K562 (cell line): ENCODE results near the gene YIPF4. TPM values are rescaled to one million over a fixed set of nuclear protein-coding genes. Genes with fewer than 3 reads are reported as not detected.
A peak's percentile ranks its signal among the peaks of the same experiment; 100 is the strongest.

Experiments used
- ASH1L ChIP-seq: fragments of 450-650 bp; IDR thresholded peaks from 2 replicates; pipeline ENCODE4 v1.6.1; 2018; ENCODE audit warnings: borderline replicate concordance, mild to moderate bottlenecking, low read depth; ENCODE audit not compliant: partially characterized antibody
- DNMT1 ChIP-seq: fragments of 450-650 bp; IDR thresholded peaks from 2 replicates; pipeline ENCODE4 v1.6.1; 2016; ENCODE audit warnings: antibody characterized with exemption, mild to moderate bottlenecking
- FIP1L1 ChIP-seq: fragments of 200-400 bp; formaldehyde crosslinking; IDR thresholded peaks from 2 replicates; pipeline ENCODE4 v1.6.1; 2018; ENCODE audit warnings: mild to moderate bottlenecking, low read depth, low read length; ENCODE audit not compliant: poor library complexity, severe bottlenecking
- HDAC3 ChIP-seq: fragments of 450-650 bp; IDR thresholded peaks from 2 replicates; pipeline ENCODE4 v1.6.1; 2018; ENCODE audit warnings: borderline replicate concordance, mild to moderate bottlenecking, moderate library complexity; ENCODE audit not compliant: partially characterized antibody
- HSF4 ChIP-seq: fragments of 250-450 bp; sonication (Bioruptor Pico); IDR thresholded peaks from 2 replicates; pipeline ENCODE4 v2.1.2; 2022; ENCODE audit warnings: mild to moderate bottlenecking, moderate library complexity, borderline replicate concordance
- KDM1A ChIP-seq, 2 experiments: fragments of 450-650 bp; IDR thresholded peaks; 2 replicates each; pipeline ENCODE4 v1.6.1; 2016; ENCODE audit warnings: mild to moderate bottlenecking in 2 of 2
- MECOM ChIP-seq: fragments of 250-450 bp; sonication (Bioruptor Pico); IDR thresholded peaks from 2 replicates; pipeline ENCODE4 v1.8.0; 2022; ENCODE audit warnings: inconsistent platforms
- NEUROD1 ChIP-seq: fragments of 150-350 bp; IDR thresholded peaks from 2 replicates; pipeline ENCODE4 v1.6.1; 2014; ENCODE audit warnings: borderline replicate concordance, low read length, low read depth; ENCODE audit not compliant: partially characterized antibody
- PHB2 ChIP-seq: fragments of 450-650 bp; IDR thresholded peaks from 2 replicates; pipeline ENCODE4 v1.6.1; 2017; ENCODE audit warnings: low read depth
- PTTG1 ChIP-seq: fragments of 450-650 bp; IDR thresholded peaks from 2 replicates; pipeline ENCODE4 v1.6.1; 2016; ENCODE audit warnings: low read depth, mild to moderate bottlenecking, missing genetic modification characterization, missing compliant biosample characterization
- SRSF3 ChIP-seq: fragments of 200-400 bp; formaldehyde crosslinking; IDR thresholded peaks from 2 replicates; pipeline ENCODE4 v1.6.1; 2016; ENCODE audit warnings: mild to moderate bottlenecking, low read length, moderate library complexity; ENCODE audit not compliant: insufficient read depth
- SUPT5H ChIP-seq: fragments of 450-650 bp; IDR thresholded peaks from 2 replicates; pipeline ENCODE4 v1.6.1; 2016
- THRAP3 ChIP-seq: fragments of 450-650 bp; IDR thresholded peaks from 2 replicates; pipeline ENCODE4 v1.6.1; 2016; ENCODE audit warnings: mild to moderate bottlenecking, inconsistent platforms, borderline replicate concordance
- TOE1 ChIP-seq, 2 experiments: fragments of 450-650 bp in 1 of 2; sonication (generic) in 1 of 2; formaldehyde crosslinking in 1 of 2; IDR thresholded peaks; 2 replicates each; pipeline versions ENCODE4 v1.7.1 to v1.8.0; 2016 to 2022; ENCODE audit warnings: borderline replicate concordance in 2 of 2, mild to moderate bottlenecking in 2 of 2, antibody characterized with exemption in 1 of 2, inconsistent platforms in 1 of 2, low read depth in 1 of 2, missing genetic modification reagents in 1 of 2, moderate library complexity in 1 of 2
- TRIM28 ChIP-seq: fragments of 450-650 bp; IDR thresholded peaks from 2 replicates; pipeline ENCODE4 v1.6.1; 2017
- polyA plus RNA-seq, 8 experiments: library from polyadenylated mRNA; depleted of rRNA in 4 of 8; stranded (reverse) in 5 of 8; unstranded in 3 of 8; fragments of >200 nt; fragmentation: Nextera tagmentation in 2 of 8; fragmentation: Illumina TruSeq in 1 of 8; extraction: Ambion mirVana in 2 of 8; extraction: Trizol in 1 of 8; gene quantifications; 2 replicates each; pipeline versions ENCODE4 v1.2.1 to v1.2.3, GENCODE V29; 2011 to 2014; ENCODE audit warnings: inconsistent platforms in 1 of 8, missing spikeins in 1 of 8
- total RNA-seq, 7 experiments: library from RNA; depleted of rRNA in 6 of 7; stranded (reverse); fragments of >200 nt in 6 of 7; fragmentation: Illumina TruSeq in 2 of 7; extraction: Trizol in 2 of 7; gene quantifications; 2 replicates each; pipeline versions ENCODE4 v1.2.1 to v1.2.3, GENCODE V29; 2011 to 2021; ENCODE audit warnings: low replicate concordance in 1 of 7
- TF ChIP-seq, protein P1 (sequence below), 2 experiments: fragments of 450-650 bp; formaldehyde crosslinking in 1 of 2; IDR thresholded peaks; 2 replicates each; pipeline versions ENCODE4 v1.4.0 to v1.6.1; 2014 to 2020; ENCODE audit warnings: mild to moderate bottlenecking in 2 of 2, borderline replicate concordance in 1 of 2, low read depth in 1 of 2
- TF ChIP-seq, protein P2 (sequence below): fragments of 250-450 bp; sonication (Bioruptor Pico); IDR thresholded peaks from 2 replicates; pipeline ENCODE4 v1.4.0; 2020

Gene YIPF4
- total and polyA plus RNA-seq, 9 of the 15 experiments (the other 6 are each of a cell fraction or from before 2014, with no cell fraction given): 4.9 to 46.9 (median 17.5) TPM

DNA sequence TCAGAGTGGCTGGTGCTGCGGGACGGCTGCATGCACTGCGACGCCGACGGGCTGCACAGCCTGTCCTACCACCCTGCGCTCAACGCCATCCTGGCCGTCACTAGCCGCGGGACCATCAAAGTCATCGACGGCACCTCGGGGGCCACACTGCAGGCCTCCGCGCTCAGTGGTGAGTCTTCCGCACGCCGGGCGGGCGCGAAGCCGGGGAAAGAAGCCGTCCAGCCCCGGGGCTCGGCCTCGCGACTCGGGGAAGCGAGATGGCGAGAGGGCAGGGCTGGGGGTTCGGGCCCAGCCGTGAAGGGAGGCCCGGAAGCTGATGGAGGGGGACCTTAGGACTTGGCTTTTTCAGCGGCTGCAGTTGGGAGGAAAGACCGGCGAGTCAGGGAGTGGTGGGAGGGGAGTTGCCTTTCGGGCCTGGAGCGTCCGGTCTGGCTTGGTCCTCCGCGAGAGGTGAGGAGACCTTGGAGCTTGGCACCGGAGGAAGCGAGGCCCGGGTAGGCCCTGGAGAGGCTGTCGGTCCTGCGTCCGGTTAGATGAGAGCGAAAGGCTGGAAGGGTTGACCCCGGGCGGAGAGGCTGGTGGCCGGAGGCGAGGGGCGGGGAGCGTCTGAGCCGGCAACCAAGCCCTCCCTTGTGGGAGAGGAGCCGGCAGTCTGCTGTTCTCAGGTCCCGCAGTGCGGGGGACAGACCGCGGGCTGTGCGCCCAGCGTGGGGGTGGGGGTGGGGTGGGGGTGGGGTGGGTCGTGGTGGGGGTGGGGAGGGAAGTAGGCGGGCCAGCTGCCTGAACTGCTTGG is 79.8 kb downstream of the YIPF4 start (continued):
- TF ChIP-seq, protein P1, sequence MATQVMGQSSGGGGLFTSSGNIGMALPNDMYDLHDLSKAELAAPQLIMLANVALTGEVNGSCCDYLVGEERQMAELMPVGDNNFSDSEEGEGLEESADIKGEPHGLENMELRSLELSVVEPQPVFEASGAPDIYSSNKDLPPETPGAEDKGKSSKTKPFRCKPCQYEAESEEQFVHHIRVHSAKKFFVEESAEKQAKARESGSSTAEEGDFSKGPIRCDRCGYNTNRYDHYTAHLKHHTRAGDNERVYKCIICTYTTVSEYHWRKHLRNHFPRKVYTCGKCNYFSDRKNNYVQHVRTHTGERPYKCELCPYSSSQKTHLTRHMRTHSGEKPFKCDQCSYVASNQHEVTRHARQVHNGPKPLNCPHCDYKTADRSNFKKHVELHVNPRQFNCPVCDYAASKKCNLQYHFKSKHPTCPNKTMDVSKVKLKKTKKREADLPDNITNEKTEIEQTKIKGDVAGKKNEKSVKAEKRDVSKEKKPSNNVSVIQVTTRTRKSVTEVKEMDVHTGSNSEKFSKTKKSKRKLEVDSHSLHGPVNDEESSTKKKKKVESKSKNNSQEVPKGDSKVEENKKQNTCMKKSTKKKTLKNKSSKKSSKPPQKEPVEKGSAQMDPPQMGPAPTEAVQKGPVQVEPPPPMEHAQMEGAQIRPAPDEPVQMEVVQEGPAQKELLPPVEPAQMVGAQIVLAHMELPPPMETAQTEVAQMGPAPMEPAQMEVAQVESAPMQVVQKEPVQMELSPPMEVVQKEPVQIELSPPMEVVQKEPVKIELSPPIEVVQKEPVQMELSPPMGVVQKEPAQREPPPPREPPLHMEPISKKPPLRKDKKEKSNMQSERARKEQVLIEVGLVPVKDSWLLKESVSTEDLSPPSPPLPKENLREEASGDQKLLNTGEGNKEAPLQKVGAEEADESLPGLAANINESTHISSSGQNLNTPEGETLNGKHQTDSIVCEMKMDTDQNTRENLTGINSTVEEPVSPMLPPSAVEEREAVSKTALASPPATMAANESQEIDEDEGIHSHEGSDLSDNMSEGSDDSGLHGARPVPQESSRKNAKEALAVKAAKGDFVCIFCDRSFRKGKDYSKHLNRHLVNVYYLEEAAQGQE (IDR thresholded peaks at IDR 0.05; ENCODE audit: borderline replicate concordance): no peak
- TF ChIP-seq, protein P1 (CRISPR knock-in tag; IDR thresholded peaks at IDR 0.05; ENCODE audit: low read depth): peak; percentile 44; the same call in 1 of the 2 replicates
- TF ChIP-seq TOE1 (IDR thresholded peaks at IDR 0.05; ENCODE audit: borderline replicate concordance) (no peak), TOE1 (CRISPR knock-in tag; IDR thresholded peaks at IDR 0.05; ENCODE audit: borderline replicate concordance, low read depth) (peak; percentile 40; the same call in 1 of the 2 replicates), MECOM (CRISPR knock-in tag) (no peak), SRSF3 (0 out of 2 replicates have a peak, but pooled peaks have one; percentile 53), THRAP3 (no peak), PTTG1 (tag) (no peak), FIP1L1 (peak; percentile 65), KDM1A (IDR thresholded peaks at IDR 0.05) (no peak), DNMT1 (0 out of 2 replicates have a peak, but pooled peaks have one; percentile 55), NEUROD1 (peak; percentile 33), TRIM28 (no peak), HDAC3 (no peak), HSF4 (CRISPR knock-in tag) (no peak), SUPT5H (peak; percentile 21; the same call in 1 of the 2 replicates), ASH1L (no peak), PHB2 (no peak)
- TF ChIP-seq, protein P2, sequence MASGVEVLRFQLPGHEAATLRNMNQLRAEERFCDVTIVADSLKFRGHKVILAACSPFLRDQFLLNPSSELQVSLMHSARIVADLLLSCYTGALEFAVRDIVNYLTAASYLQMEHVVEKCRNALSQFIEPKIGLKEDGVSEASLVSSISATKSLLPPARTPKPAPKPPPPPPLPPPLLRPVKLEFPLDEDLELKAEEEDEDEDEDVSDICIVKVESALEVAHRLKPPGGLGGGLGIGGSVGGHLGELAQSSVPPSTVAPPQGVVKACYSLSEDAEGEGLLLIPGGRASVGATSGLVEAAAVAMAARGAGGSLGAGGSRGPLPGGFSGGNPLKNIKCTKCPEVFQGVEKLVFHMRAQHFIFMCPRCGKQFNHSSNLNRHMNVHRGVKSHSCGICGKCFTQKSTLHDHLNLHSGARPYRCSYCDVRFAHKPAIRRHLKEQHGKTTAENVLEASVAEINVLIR (CRISPR knock-in tag): no peak
